SIG-M5 treated with dmso at 0.1 percent for 504 hours (cell line): Measurements from ENCODE around the gene ABL2.
"Not testable (repeated sequence)": the region's sequence is repeated elsewhere in the genome, so short reads cannot be mapped to it uniquely, and the experiment has no call there.

Experiments used
- DNase-seq: peaks from one replicate; lab custom pipeline; 2025; ENCODE audit not compliant: unreplicated experiment; lab: John Stamatoyannopoulos, UW

Gene ABL2

GRCh38 chr1:179217943-179218507 is 11.5 kb downstream of the ABL2 start:
- DNase-seq: peak; percentile 80

- DNase-seq: not testable (repeated sequence)
Observed at GRCh38 chr1:179213317-179213716, 16.2 kb downstream of the ABL2 start.

GRCh38 chr1:179208681-179209477 is 20.6 kb downstream of the ABL2 start:
- no peak for DNase-seq

- no peak for DNase-seq
Observed at GRCh38 chr1:179206812-179207211, 22.7 kb downstream of the ABL2 start.

GRCh38 chr1:179205284-179205683 is 24.2 kb downstream of the ABL2 start:
- DNase-seq: peak; percentile 22

GRCh38 chr1:179202161-179202560 is 27.3 kb downstream of the ABL2 start:
- DNase-seq: no peak

- no peak for DNase-seq
Observed at GRCh38 chr1:179200586-179200985, 28.9 kb downstream of the ABL2 start.

GRCh38 chr1:179197690-179198297 is 31.7 kb downstream of the ABL2 start:
- no peak for DNase-seq

- DNase-seq: not testable (repeated sequence)
Observed at GRCh38 chr1:179195857-179196256, 33.6 kb downstream of the ABL2 start.

GRCh38 chr1:179195376-179195775 is 34.1 kb downstream of the ABL2 start:
- DNase-seq: no peak

GRCh38 chr1:179194068-179194537 is 35.4 kb downstream of the ABL2 start:
- DNase-seq: no peak

- peak; percentile 11 for DNase-seq
Observed at GRCh38 chr1:179190861-179191260, 38.6 kb downstream of the ABL2 start.

- no peak for DNase-seq
Observed at GRCh38 chr1:179187735-179188471, 41.6 kb downstream of the ABL2 start.

- no peak for DNase-seq
Observed at GRCh38 chr1:179187043-179187442, 42.4 kb downstream of the ABL2 start.

GRCh38 chr1:179184403-179184802 is 45.1 kb downstream of the ABL2 start:
- DNase-seq: no peak

- DNase-seq: no peak
Observed at GRCh38 chr1:179183857-179184256, 45.6 kb downstream of the ABL2 start.

GRCh38 chr1:179178950-179179349 is 50.5 kb downstream of the ABL2 start:
- no peak for DNase-seq

- DNase-seq: no peak
Observed at GRCh38 chr1:179178183-179178582, 51.3 kb downstream of the ABL2 start.

- DNase-seq: no peak
Observed at GRCh38 chr1:179177615-179178014, 51.9 kb downstream of the ABL2 start.

- no peak for DNase-seq
Observed at GRCh38 chr1:179177182-179177581, 52.3 kb downstream of the ABL2 start.
